ENCODE measurements around the gene TRABD2A.
"Not testable (repeated sequence)": the region's sequence is repeated elsewhere in the genome, so short reads cannot be mapped to it uniquely, and the experiment has no call there.

Gene TRABD2A

DNA sequence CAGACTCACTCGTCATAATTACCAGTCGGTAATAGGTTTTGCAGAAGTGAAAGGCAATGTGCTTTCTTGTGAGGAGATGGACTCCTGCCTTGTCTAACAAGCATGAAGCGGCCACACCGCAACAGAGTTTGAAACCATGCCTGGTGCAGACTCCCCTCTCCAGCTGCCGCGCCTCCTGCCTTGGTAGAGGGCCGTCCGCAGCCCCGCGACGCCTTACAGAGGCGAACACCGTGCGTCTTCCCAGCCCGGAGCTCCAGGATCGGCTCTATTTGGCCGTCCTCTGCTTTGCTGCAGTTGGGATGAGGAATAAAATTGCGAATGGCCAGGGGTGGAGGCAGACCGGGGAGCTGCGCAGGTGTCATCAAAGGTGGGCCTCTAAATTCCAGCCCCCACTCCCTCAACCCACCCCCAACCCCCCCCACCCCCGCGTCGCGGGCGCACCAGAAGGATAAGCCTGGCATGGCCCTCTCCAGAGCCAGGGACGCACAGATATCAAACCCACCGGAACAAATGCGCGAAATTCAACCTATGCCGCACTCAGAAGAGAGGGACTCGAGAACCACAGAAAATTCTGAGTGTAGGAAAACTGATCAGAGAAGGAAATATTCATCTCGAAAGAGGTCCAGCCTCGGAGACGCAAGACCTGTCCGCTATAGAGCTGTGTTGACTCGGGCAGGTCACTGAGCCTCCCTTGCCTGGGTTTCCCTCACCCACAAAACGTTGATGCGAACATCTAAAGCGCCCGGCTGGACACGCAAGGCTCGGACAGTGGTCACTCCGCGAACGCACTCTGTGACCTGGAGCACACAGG, 1.1 kb downstream of the TRABD2A start:
- DNase-seq = no peak

- no peak for DNase-seq
These were observed 1.8 kb downstream of the TRABD2A start for GRCh38 chr2:84878896-84879583.

DNA sequence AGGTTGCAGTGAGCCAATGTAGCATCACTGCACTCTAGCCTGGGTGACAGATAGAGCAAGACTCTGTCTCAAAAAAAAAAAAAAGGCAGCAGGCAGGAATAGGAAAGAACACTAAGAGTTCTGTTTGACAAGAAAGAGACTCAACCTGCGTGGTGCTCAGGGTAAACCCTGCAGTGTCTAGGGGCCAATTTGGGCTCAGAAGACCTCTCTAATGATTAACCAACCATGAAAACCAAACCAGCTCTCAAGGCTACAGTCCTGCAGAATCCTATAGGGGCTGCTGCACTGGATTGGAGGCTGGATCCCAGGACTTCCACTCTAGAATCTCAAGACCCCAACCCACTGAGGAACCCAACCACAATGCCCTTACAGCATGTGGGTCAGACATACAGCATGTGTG, 2.4 kb downstream of the TRABD2A start:
- DNase-seq = no peak

DNA sequence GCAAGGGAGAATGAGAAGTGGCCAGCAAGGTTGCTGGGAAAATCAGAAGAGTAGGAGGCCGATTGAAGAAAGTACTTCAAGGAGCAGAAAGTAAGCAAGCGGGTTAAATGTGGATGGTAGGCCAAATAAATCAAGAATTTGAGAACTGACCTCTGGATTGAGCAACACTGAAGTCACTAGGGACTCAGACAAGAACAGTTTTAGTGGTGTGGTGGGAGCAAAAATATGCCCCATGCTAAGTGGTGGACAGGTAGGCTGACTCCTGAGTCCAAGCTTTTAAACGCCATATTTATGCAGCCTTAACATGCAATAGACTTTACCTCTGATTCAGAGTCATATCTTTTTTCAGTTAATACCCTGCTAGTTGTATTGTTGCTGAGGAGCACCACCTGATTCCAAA, 4.5 kb downstream of the TRABD2A start:
- DNase-seq = no peak

- DNase-seq = not testable (repeated sequence)
These were observed 5.3 kb downstream of the TRABD2A start for GRCh38 chr2:84875619-84876018.

- DNase-seq = no peak
These were observed 5.7 kb downstream of the TRABD2A start for GRCh38 chr2:84875213-84875560.

GRCh38 chr2:84874381-84875212, 6.3 kb downstream of the TRABD2A start:
- DNase-seq = no peak

GRCh38 chr2:84873350-84873749, 7.5 kb downstream of the TRABD2A start:
- no peak for DNase-seq

- not testable (repeated sequence) for DNase-seq
These were observed 8.2 kb downstream of the TRABD2A start for GRCh38 chr2:84872691-84873090.

GRCh38 chr2:84870306-84870705, 10.6 kb downstream of the TRABD2A start:
- no peak for DNase-seq

DNA sequence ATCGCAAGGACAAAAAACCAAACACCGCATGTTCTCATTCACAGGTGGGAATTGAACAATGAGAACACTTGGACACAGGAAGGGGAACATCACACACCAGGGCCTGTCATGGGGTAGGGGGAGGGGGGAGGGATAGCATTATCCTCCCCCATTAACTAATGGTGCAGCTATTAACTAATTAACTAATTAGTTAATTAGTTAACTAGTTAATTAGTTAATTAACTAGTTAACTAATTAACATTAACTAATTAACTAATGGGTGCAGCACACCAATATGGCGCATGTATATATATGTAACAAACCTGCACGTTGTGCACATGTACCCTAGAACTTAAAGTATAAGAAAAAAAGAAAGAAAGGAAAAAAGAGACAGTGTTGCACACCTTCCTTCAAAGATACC, 12.6 kb downstream of the TRABD2A start:
- DNase-seq = not testable (repeated sequence)

GRCh38 chr2:84866122-84866521, 14.8 kb downstream of the TRABD2A start:
- DNase-seq = no peak

GRCh38 chr2:84865181-84865783, 15.6 kb downstream of the TRABD2A start:
- DNase-seq = no peak

GRCh38 chr2:84862006-84862405, 18.9 kb downstream of the TRABD2A start:
- no peak for DNase-seq

DNA sequence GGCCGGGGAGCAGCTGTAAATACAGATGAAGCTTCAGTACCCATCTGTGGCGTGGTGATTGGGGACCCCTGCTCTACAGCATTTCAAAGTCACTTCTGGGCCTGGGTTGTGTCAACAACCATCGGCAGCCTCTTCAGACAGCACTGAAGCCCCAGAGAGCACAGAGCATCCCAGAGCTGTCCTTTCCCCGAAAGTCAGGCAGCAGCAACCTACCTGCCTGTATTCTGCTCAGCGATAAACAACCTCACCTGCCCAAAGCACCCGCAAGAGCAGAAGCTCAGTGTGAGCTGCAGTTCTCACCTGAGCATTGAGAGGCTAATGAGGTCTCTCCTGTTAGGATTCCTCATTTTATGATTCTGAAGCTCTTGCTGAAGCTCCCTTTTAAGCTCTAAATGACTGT, 19.3 kb downstream of the TRABD2A start:
- DNase-seq = no peak

- no peak for DNase-seq
These were observed 21.9 kb downstream of the TRABD2A start for GRCh38 chr2:84858937-84859336.

DNA sequence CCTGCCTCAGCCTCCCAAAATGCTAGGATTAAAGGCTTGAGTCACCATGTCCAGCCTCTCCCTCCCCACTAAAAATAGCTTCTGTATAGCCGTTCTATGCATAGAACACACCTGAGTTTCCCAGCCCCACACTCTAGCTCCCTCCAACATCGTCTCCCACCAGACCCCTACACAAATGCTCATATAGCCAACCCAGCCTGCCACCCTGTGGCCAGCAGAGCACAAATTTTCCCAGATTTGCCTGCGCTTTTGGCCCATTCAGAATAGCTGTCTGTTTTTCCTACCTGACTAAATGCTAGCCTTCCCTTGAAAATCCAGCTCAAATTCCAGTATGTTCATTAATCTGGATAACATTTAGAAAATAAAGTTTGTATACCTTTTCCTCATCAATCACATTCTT, 22.8 kb downstream of the TRABD2A start:
- DNase-seq = no peak

GRCh38 chr2:84857566-84857965, 23.3 kb downstream of the TRABD2A start:
- DNase-seq = no peak

- no peak for DNase-seq
These were observed 24.1 kb downstream of the TRABD2A start for GRCh38 chr2:84856787-84857186.

- no peak for DNase-seq
These were observed 25.2 kb downstream of the TRABD2A start for GRCh38 chr2:84855731-84856130.

DNA sequence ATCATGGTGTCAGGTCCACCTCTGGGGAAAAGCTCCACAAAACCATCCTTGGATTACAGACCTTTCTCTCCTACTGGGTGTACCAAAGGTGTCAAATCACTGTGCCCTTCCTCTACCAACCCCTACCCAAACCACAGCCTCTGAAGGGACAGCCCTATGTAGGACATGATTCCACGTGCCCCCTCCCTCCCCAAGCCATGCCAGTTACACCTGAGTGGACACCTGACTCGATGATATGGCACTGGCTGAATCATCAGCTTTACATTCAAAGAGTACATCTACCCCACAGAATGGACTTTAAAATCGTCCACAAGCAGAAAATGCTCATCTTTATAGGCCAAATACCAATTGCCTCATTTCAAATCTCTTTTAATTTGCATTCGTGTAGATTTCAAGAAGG, 26.0 kb downstream of the TRABD2A start:
- DNase-seq = no peak

GRCh38 chr2:84851876-84852275, 29.0 kb downstream of the TRABD2A start:
- DNase-seq = no peak

DNA sequence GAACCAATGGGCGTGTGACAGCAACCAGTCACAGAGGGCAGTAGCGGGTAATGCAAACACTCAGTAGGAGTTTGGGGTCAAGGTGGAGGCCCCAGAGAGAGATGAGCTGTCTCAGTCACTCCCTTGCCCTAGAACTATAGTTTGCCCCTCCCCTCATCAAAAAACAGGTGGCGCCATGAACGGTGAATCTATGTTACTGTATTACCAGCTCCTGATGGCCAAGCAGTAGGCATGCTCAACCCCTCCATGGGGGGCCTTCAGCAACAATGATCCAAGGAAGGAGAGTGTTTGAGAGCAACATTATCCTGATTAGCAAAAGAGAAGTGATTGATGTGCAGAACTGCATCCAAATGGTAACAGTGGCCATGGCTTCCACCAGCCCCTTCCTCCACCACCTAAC, 30.4 kb downstream of the TRABD2A start:
- DNase-seq = no peak

All from COR-L47 (cell line).